Measurements from ENCODE around the gene KRT2. TPM values are rescaled to one million over a fixed set of nuclear protein-coding genes. Genes with fewer than 3 reads are reported as not detected.

The KRT2 gene
- total RNA-seq, 4 donors from 2014 or later: 0.47 to 2.5 TPM; not detected in 2

DNA sequence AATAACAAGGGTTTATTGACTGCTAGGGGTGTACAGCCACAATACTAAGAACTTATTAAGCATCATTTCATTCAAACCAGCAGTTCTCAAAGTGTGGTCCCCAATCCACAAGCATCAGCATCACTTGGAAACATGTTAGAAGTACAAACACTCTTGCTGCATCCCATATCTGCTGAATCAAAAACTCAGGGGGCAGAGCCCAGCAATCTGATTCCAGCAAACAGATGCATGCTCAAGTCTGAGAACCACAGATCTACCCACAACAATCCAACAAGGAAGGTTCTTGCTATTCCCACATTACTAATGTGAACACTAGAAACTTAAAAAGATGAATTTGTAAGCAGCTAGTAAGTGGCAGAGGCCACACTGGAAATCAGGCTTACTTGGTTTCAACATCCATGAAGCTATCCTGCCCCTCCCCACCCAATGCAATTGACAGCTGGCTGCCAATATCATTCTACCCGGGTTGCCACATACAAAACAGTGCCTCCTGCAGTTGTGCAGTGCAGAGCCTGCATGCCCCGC is 45.1 kb upstream of the KRT2 start:
- Histone ChIP-seq H3K36me3 (no peaks in the 10 kb centered on the region), H3K4me3 (no peak overlapping the region), H3K27me3 (no peaks in the 10 kb centered on the region), H3K27ac (no peak overlapping the region), H3K4me1 (no peaks in the 10 kb centered on the region), H3K9me3 (no peaks in the 10 kb centered on the region)
- no peak for TF ChIP-seq POLR2A (IDR thresholded peaks at IDR 0.05)
- TF ChIP-seq, protein P1, sequence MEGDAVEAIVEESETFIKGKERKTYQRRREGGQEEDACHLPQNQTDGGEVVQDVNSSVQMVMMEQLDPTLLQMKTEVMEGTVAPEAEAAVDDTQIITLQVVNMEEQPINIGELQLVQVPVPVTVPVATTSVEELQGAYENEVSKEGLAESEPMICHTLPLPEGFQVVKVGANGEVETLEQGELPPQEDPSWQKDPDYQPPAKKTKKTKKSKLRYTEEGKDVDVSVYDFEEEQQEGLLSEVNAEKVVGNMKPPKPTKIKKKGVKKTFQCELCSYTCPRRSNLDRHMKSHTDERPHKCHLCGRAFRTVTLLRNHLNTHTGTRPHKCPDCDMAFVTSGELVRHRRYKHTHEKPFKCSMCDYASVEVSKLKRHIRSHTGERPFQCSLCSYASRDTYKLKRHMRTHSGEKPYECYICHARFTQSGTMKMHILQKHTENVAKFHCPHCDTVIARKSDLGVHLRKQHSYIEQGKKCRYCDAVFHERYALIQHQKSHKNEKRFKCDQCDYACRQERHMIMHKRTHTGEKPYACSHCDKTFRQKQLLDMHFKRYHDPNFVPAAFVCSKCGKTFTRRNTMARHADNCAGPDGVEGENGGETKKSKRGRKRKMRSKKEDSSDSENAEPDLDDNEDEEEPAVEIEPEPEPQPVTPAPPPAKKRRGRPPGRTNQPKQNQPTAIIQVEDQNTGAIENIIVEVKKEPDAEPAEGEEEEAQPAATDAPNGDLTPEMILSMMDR (IDR thresholded peaks at IDR 0.05): no peak
- no peak for DNase-seq

DNA sequence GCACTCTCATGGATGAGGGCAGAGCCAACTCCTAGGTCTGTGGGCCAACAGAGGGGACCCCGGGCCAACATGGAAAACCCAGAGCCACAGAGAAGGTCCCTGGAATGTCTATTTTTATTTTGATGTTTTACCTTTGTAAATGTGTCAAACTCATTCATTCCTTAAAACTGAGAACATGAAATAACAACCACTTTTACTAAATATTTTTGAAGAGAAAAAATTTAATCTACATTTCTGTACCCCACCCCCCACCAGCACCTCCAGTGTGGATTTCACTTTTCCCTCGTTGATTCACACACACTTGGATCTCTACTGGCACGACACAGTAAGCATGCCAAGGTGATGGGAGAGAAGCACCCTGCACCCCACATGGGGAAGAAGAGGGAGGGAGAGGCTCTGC is 44.6 kb upstream of the KRT2 start:
- Histone ChIP-seq H3K4me3 (no peak overlapping the region), H3K36me3 (no peaks in the 10 kb centered on the region), H3K27me3 (no peaks in the 10 kb centered on the region), H3K27ac (no peak overlapping the region), H3K4me1 (no peaks in the 10 kb centered on the region), H3K9me3 (no peaks in the 10 kb centered on the region)
- TF ChIP-seq, protein P1 (IDR thresholded peaks at IDR 0.05): no peak
- TF ChIP-seq POLR2A (IDR thresholded peaks at IDR 0.05): no peak
- DNase-seq: no peak

DNA sequence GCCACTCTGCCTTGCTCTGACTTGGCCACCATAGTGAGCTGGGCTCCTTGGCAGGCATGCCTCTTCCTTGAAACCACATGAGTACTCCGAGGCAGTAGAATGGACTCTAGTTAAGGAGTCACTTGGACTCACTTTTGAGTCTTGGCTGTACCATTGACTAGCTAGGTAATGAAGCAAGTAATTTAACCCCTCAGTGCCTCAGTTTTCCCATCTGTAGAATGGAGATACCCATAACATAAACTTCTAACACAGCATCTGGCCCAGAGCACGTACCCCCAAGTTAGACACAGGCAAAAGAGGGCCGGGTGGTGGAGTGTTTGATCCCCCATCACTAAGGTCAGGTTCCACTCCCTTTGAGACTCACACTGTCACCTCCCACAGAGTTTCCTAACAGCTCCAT is 43.0 kb upstream of the KRT2 start:
- H3K27ac ChIP-seq: no peak overlapping the region
- no peaks in the 10 kb centered on the region for H3K9me3 ChIP-seq
- DNase-seq: no peak
- no peaks in the 10 kb centered on the region for H3K36me3 ChIP-seq
- no peaks in the 10 kb centered on the region for H3K27me3 ChIP-seq
- TF ChIP-seq, protein P1 (IDR thresholded peaks at IDR 0.05): no peak
- TF ChIP-seq POLR2A (IDR thresholded peaks at IDR 0.05): no peak
- peaks cover 0 to 10% (median 0%) of the 10 kb centered on the region in 4 donors for H3K4me1 ChIP-seq
- H3K4me3 ChIP-seq: no peak overlapping the region

DNA sequence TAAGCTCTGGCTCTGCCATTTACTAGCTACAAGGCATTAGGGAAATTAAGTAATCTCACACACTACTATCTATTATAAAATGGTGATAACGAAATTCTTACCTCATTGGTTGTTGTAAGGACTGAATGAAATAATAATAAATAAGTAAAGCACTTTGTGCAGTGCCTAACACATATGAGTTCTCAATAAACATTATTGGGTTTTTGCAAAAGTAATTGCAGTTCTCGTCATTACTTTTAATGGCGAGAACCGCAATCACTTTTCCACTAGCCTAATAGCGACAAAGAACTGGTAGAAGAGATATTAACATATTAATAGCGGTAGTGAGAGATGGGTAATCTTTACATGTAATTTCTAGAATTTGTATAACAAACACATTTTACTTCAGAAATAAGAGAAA is 42.1 kb upstream of the KRT2 start:
- no peaks in the 10 kb centered on the region for H3K27me3 ChIP-seq
- H3K9me3 ChIP-seq: no peaks in the 10 kb centered on the region
- no peak overlapping the region for H3K4me3 ChIP-seq
- peaks cover 0 to 10% (median 0%) of the 10 kb centered on the region in 4 donors for H3K4me1 ChIP-seq
- no peaks in the 10 kb centered on the region for H3K36me3 ChIP-seq
- no peak for TF ChIP-seq POLR2A (IDR thresholded peaks at IDR 0.05)
- TF ChIP-seq, protein P1 (IDR thresholded peaks at IDR 0.05): no peak
- H3K27ac ChIP-seq: no peak overlapping the region
- DNase-seq: no peak

DNA sequence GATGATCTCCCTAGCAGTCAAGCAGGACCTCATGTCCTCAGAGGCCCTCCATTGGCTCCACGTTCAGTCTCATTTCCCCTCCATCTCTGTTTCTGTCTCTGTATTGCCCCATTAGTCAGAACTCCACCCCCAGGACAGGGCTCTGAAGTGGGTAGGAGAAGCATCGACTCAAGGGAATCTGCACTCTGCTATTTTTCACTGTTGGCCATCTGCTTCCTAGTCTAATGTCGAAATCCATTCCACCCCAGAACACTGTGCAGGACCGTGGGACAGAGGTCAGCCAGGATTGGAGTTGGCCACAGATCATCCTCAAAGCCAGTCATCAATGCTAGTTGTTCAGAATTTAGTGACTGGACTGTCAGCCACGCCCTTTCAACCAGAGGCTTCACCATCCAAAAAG is 41.2 kb upstream of the KRT2 start:
- DNase-seq: no peak
- Histone ChIP-seq H3K27ac (no peak overlapping the region), H3K27me3 (no peaks in the 10 kb centered on the region), H3K4me1 (peaks cover 0 to 10% (median 0%) of the 10 kb centered on the region in 4 donors), H3K9me3 (no peaks in the 10 kb centered on the region), H3K36me3 (no peaks in the 10 kb centered on the region), H3K4me3 (no peak overlapping the region)
- TF ChIP-seq POLR2A (IDR thresholded peaks at IDR 0.05): no peak
- TF ChIP-seq, protein P1 (IDR thresholded peaks at IDR 0.05): no peak

DNA sequence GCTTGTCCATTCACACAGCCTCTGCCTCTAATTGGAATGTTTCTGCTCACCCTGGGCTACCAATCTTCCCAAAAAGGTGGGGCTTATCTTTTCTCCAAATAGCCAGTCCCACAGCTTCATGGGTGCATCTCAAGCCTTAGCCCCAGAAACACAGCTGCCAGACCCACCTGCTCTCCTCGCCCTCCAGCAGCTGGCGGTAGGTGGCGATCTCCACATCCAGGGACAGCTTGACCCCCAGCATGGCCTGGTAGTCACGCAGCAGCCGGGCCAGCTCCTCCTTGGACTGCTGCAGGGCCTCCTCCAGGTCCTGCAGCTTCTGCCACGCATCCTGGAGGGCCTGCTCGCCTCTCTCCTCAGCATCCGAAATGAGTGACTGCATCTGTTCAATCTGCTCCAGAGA is 40.2 kb upstream of the KRT2 start:
- Histone ChIP-seq H3K27ac (no peak overlapping the region), H3K36me3 (no peaks in the 10 kb centered on the region), H3K4me1 (peaks cover 0 to 10% (median 0%) of the 10 kb centered on the region in 4 donors), H3K9me3 (no peaks in the 10 kb centered on the region), H3K27me3 (no peaks in the 10 kb centered on the region), H3K4me3 (no peak overlapping the region)
- TF ChIP-seq, protein P1 (IDR thresholded peaks at IDR 0.05): no peak
- TF ChIP-seq POLR2A (IDR thresholded peaks at IDR 0.05): no peak
- no peak for DNase-seq

All from Peyer's patch (tissue), 4 donors.